Measurements from ENCODE around the gene CELF2. TPM values are rescaled to one million over a fixed set of nuclear protein-coding genes. Genes with fewer than 3 reads are reported as not detected.
"Not testable (repeated sequence)": the region's sequence is repeated elsewhere in the genome, so short reads cannot be mapped to it uniquely, and the experiment has no call there.

The CELF2 gene
- total RNA-seq: 94.9 TPM

DNA sequence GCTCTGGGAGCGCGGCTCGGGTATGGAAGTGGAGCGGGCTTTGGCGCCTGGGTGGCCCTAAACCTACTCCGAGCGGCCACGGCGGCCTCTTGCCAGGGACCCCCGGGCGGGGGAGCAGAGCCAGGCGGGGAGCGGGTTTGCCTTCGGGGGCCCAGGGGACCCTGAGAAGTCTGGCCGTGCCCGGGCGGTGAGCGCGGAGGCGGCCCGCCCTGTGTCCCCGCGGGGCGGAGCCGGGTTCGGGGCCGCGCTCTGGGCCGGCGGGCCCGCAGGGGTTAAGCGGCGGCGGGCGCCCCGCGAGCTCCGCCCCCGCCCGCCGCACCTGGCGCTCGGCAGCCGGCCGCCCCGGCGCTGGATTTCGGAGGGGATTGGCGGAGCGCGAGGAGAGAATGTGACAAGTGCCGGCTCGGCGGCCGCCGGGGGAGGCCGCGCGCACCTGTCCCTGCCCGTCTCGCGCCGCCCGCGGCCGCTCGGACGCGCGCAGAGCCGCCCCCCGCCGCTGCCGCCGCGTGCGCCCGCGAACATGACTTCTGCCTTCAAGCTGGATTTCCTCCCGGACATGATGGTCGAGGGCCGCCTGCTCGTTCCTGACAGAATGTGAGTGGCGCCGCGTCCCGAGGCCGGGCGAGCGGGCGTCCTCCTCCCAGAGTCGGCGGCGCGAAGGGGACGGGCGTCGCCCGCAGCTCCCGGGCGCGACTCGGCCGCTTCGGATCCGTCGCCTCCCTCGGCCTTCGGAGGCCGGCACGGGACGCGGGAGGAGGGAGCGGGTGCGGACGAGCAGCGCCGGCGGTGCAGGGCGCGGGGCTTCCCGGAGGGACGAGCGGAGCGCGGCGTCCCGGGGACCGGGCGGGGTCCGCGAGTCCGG is at the start of gene CELF2:
Gene CELF2 (plus strand): TSS at position 303 of the 862 bp plus-strand sequence. CDS start 218 bp downstream, at position 521.
- intact Hi-C loops (cut with DNase I): no loop called here
- ATAC-seq (peak; percentile 64), DNase-seq (ENCODE audit: low spot score) (peak; percentile 74)

DNA sequence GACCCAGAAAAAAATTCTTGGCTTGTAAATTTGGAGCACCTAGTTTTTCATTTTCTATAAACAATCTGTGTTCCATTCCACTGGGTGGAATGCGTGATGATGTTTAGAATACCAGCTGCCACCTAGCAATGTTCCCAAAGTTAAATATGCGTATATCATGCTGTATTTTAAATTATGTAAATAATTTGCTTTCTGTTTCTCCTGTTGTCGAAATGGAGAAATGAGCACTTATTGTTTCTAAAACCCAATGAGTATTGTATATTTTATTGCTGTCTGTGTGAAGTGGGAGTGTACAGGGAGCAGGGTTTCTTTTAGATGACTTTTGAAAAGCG is 49.4 kb upstream of the CELF2 start:
- intact Hi-C loops (cut with DNase I): no loop called here
- no peak for ATAC-seq
- no peak for DNase-seq (ENCODE audit: low spot score)

DNA sequence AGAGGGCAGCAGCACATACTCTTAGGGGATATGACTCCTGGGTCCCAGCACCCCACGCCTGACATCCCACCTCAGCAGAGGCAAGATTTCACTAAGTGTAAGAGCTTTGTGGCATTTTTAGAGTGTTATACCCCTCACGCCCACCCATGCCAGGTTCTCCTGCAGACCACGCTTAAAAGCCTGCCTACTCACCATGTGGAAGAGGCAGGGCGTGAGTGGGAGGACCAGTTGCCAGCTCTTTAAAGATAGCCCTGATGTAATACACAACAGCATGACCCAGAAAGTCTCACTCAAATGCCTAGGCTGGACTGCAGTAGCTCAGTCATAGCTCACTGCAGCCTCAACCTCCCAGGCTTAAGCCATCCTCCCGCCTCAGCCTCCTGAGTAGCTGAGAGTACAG is 44.4 kb upstream of the CELF2 start:
- intact Hi-C loops (cut with DNase I): no loop called here
- ATAC-seq (no peak), DNase-seq (ENCODE audit: low spot score) (no peak)

DNA sequence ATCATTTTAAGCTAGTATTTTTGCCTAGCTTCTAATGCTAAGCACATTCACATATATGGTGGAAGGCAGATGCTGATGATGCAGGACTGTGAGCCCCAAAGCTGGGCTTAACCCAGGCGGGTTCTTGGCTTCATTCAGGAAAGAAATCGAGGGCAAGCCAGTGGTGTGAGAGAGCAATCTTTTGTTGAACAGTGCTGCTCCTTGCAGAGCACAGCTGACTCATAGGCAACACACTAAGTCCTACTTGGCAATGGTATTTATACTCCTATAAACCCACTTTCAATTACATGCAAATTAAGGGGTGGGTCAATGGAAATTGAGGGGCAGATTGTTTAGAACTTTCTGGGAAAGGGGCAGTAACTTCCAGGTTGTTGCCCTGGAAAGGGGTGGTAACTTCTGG is 42.0 kb upstream of the CELF2 start:
- intact Hi-C loops (cut with DNase I): no loop called here
- DNase-seq (ENCODE audit: low spot score) (no peak), ATAC-seq (no peak)

DNA sequence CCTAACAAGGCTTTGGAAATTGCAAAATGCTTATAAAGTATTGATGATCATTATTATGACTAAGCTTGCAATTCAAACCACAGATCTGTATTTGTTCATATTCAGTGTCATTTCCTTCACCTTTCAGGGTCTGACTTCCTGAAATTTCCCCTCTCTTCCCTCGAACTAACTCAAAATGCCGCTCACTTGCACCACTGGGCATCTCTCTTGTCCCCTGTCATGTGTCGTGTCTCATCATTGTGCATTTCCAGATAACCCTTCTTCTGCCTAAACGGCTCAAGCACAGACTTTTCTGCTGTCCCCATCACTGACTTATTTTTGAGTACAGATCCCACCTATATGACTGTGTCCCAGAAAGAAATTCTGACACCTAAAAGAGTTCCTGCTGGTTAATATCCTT is 41.0 kb upstream of the CELF2 start:
- ATAC-seq: peak; percentile 11
- intact Hi-C loops (cut with DNase I): no loop called here
- DNase-seq (ENCODE audit: low spot score): no peak

DNA sequence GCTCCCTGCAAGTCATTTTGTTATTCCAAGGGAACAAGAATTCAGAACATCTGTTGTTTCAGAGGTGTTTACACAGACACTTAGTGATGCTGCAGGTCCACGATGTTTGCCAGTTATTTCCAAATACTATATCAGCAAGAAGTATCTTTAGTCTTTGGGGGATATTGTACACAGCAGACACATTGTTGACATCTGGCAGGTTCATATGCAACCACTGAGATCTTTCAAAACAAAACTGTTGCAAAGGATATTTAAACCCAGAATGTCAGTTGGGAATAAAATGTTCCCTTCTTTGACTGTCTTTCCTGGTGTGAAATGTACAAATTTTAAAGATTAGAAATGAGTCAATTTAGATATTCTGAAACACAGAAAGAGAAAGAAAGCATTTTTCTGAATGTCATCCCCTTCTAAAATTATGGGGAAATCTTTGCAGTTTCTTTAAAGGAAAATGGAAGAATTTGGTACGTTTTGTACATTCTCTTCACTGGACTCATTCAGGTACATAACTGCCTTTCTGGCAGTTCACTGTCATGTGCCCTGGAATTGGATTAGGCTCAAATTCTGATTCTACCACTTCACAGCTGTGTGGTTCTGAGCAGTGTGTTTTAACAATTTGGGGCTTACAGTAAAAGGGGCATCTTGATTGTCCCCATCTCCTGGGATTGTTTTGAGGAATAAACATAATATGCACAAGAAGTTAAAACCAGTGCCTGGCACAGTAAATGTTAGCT is 40.3 kb upstream of the CELF2 start:
- ATAC-seq (peak; percentile 95), DNase-seq (ENCODE audit: low spot score) (no peak)
- intact Hi-C loops (cut with DNase I): no loop called here

DNA sequence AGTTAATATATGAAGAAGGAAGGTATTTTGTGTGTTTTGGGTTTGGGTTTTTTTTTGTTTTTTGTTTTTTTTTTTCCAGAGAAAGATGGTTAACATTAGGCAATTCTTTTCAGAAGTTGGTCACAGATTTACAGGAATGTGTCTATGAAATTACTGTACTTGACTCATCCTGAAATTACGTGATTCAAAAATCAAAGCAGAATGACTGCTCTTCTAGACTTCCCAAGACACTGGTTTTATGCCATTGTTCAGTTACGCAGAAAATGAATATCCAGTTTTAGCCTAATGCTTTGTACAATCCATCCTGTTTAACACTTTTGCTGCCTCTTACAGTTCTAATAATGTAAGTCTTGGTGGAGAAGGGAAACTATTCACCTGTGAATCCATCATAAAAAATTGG is 39.7 kb upstream of the CELF2 start:
- DNase-seq (ENCODE audit: low spot score) (no peak), ATAC-seq (peak; percentile 35)

DNA sequence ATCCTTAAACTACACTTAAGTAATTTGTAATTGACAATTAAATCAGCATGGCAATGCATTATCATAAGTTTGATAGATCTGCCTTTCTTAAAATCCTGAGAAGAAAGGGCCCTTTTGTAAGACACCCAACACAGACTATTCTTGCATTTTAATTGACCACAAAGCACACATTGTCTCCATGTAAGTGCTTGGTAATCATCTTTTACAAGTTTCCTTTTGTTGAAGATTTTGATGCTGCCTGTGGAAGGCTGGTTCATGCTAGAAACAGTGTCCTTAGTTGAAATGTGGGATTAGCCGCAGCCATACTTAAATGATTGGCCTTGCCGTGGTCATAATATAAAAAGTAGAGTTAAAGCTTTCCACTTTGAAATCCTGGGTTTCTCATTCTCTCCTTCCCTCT is 32.3 kb upstream of the CELF2 start:
- no peak for DNase-seq (ENCODE audit: low spot score)
- ATAC-seq: peak; percentile 77
- intact Hi-C loops (cut with DNase I): no loop called here

More for the DNA sequence above, 39.7 kb upstream of the CELF2 start:
- intact Hi-C loops (cut with DNase I): no loop called here

DNA sequence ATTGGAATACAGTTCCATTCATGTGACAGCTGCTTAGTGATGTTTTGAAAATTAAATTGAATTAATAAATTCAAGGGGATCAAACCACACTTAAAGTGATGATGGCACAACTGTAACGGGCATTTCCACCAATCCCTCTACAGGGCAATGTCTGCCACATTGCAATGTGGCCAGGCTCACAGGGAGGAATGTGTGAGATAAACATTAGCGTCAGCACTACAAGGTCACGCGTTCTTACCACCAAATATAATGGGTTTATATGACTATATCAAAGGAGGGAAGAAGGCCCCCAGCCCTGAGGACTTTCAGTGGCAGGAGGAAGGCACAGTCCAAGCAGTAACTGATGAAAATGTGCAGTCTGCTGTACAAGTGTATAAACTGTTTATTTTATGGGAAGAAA is 31.1 kb upstream of the CELF2 start:
- DNase-seq (ENCODE audit: low spot score) (no peak), ATAC-seq (no peak)
- intact Hi-C loops (cut with DNase I): no loop called here

DNA sequence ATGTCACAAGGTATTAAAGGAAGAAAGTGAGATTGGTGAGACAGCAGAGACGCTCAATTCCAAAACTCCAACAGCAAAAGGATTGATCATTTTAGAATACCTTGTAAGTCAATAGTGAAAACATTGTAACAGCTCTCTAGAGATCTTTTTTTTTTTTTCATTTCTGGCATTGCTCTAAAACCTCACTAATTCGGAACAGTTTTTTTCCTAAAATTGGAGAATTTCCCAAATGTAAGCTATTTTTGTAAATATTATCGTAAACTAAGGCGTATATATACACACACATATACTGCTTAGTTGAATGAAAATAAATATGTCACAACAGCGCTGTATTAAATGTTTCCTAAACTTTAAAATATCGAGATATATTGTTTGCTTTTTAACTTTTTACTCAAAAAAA is 30.6 kb upstream of the CELF2 start:
- no peak for DNase-seq (ENCODE audit: low spot score)
- intact Hi-C loops (cut with DNase I): no loop called here
- no peak for ATAC-seq

DNA sequence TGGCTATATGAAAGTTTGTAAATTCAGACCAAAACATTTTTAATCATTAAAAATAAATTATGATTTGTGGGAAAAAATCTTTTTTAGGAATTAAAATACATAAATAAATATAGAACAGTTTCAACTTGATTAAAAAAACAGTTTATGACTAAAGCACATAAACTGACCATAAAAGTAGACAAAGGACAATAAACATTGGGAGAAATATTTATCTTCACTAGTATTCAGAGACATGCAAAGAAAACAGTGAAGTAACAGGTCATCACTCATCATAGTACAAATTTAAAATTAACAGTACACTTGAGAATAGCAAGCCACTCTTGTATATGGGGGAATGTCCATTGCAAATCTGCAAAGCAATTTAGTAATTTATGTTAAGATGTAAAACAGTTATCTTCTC is 28.0 kb upstream of the CELF2 start:
- DNase-seq (ENCODE audit: low spot score): no peak
- intact Hi-C loops (cut with DNase I): no loop called here
- no peak for ATAC-seq

DNA sequence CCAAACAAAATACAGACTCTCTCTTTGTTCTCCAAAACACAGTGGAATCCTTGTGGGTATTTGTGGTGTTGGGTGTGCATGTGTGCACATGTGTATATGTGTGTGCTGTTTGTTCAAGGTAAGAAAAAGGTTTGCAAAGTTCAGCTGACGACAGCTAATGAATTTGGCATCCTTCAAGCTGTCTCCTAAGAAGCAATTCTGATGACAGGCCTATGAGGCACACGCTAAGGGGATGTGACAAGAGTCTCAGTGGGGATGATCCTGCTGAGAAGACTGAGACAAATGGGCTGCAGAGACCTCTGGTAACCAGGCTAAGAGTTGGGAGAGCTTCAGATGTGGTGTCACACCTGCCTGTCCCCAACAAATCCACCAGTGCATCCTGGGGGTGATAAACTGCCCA is 26.5 kb upstream of the CELF2 start:
- intact Hi-C loops (cut with DNase I): no loop called here
- ATAC-seq (no peak), DNase-seq (ENCODE audit: low spot score) (no peak)

DNA sequence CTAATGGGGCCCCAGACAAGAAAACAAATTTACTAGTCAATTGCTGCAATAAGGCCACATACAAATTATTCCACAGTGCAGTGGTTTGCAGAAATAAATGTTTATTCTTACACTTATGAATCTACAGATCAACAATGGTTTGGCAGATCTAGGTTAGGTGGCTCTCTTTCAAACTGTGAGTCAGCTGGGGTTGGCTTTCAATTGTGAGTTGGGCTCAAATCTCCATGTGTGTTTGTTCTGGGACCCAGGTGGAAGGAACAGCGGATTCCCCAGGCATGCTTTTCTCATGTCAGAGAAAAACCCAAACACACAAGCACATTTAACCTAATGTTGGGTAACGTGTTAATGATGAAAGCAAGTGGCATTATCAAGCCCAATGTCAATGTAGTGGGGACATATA is 25.6 kb upstream of the CELF2 start:
- intact Hi-C loops (cut with DNase I): no loop called here
- no peak for ATAC-seq
- DNase-seq (ENCODE audit: low spot score): no peak

DNA sequence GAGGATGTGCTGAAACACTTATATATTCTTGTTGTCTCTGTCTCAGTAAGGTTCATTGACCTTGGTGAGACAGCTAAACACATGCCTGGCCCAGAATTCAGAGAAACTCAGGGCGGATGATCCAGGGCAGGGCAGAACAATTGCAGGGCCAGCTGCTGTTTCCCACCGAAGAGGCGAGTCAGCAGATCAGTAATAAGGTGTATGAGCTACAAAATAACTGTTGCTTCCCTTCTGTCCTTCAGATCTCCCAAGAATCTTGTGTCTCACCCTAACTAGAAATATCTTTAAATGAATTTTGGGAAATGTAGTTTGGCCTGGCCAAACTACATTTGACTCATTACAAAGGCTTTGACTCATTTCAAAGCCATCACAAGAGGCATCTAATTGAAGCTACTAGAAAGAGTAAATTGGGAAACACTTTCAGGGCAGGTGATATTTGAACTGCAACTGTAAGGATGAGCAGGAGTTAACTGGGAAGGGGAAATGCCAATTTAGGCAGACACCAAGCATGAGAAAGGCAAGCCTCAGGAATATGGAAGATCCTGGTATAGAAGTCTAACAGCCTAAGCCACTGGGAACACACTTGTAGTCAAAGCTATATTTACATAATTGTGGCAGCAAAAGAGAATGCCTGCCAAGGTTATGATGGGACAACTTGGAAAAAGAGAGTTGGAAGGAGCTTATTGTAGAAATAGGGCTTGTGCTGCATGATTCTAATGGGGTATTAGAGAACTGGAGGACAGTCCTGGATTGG is 24.5 kb upstream of the CELF2 start:
- intact Hi-C loops (cut with DNase I): no loop called here
- ATAC-seq (no peak), DNase-seq (ENCODE audit: low spot score) (no peak)

DNA sequence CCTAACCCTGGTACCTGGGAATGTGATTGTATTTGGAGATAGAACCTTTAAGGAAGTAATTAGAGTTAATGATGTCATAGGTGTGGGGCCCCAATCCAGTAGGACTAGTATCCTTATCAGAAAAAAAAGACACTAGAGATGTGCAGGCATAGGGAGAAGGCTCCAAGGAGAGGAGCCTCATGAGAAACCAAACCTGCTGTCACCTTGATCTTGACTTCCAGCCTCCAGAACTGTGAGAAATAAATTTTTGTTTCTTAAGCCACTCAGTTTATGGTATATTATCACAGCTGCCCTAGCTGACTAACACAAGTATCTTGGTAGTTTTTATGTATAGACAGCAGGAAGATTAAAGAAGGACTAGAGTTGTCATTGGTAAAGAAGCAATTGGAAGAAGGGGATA is 23.9 kb upstream of the CELF2 start:
- DNase-seq (ENCODE audit: low spot score) (no peak), ATAC-seq (no peak)
- intact Hi-C loops (cut with DNase I): no loop called here

DNA sequence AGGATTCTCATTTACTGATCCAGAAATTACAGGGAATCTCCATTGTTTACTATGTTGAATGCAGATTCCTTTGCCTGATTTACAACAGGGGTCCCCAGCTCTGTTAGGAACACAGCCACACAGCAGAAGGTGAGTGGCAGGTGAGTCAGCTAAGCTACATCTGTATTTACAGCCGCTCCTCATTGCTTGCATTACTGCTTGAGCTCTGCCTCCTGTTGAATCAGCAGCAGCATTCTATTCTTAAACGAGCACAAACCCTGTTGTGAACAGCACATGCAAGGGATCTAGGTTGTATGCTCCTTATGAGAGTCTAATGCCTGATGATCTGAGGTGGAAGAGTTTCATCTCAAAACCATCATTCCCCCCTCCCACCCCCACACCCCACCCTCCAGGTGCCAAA is 23.3 kb upstream of the CELF2 start:
- DNase-seq (ENCODE audit: low spot score) (no peak), ATAC-seq (no peak)
- intact Hi-C loops (cut with DNase I): no loop called here

DNA sequence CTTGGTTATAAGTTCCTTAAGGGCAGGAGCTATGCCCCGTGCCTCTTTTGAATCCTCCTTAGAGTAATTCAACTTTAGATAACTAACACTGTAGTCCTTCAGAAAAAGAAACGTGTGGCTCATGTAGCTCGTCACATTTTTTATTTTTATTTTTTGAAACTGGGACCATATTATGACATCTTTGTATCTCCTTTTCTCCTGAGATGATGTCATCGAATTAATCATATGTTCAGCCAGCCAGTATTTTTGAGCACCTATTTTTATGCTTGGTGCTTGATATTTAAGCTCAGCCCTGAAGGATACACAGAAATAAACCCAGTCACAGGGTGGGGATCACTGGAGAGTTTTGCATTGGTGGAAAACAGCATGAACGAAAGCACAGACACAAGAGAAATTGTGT is 22.6 kb upstream of the CELF2 start:
- DNase-seq (ENCODE audit: low spot score) (no peak), ATAC-seq (no peak)
- intact Hi-C loops (cut with DNase I): no loop called here

DNA sequence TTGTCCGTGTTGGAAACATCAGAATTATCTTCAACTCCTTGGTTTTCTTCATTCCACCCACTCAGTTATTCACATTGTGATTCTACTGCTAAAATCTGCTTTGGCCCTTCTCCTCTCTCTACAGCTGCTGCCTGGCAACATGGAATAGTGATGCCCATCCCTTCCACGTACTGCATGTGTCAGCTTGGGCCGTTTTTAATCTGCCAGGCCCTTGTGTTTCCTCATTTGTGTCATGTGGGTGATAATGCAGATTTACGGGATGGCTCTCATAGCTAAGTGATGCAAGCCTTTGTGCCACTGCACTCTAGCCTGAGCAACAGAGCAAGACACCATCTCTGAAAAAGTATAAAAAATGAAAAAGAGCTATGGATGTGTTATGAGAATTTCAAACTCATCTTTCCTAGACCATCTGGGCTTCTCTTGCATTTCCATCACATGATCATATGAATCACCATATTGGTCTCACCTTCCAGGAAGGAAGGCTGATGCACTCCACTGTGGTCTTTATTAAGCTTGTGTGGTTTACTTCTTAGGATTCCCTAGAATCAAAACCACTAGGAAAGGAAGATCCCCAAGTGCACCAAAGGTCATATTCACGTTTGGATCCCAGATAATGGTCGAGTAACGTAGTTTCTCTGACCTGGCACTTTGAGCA is 20.6 kb upstream of the CELF2 start:
- intact Hi-C loops (cut with DNase I): no loop called here
- DNase-seq (ENCODE audit: low spot score) (no peak), ATAC-seq (no peak)

DNA sequence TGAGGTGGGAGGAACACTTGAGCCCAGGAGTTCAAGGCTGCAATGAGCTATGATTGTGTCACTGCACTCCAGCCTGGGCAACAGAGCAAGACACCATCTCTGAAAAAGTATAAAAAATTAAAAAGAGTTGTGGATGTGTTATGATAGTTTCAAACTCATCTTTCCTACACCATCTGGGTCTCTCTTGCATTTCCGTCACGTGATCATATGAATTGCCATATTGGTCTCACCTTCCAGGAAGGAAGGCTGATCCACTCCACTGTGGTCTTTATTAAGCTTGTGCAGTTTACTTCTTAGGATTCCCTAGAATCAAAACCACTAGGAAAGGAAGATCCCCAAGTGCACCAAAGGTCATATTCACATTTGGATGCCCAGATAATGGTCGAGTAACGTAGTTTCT is 18.2 kb upstream of the CELF2 start:
- DNase-seq (ENCODE audit: low spot score); intact Hi-C loops (cut with DNase I); ATAC-seq: not testable (repeated sequence)

Data from sciatic nerve (tissue), 2 donors.